Activated naive CD4-positive, alpha-beta T cell treated with anti-CD3 and anti-CD28 coated beads, Interleukin-2, amount 50 U/mL, for 24 hours (primary cell): ENCODE data around the gene GPR153.

Experiments
- H3K27ac Mint-ChIP-seq: one replicate; pipeline ENCODE4 v1.8.0; 2021; ENCODE audit warnings: mild to moderate bottlenecking, mixed read lengths
- H3K27me3 Mint-ChIP-seq: one replicate; pipeline ENCODE4 v1.8.0; 2021; ENCODE audit warnings: mixed read lengths
- H3K36me3 Mint-ChIP-seq: one replicate; pipeline ENCODE4 v1.8.0; 2021; ENCODE audit warnings: mixed read lengths
- H3K4me1 Mint-ChIP-seq: one replicate; pipeline ENCODE4 v1.8.0; 2021; ENCODE audit warnings: mixed read lengths
- H3K4me3 Mint-ChIP-seq: one replicate; pipeline ENCODE4 v1.8.0; 2021; ENCODE audit warnings: mild to moderate bottlenecking, mixed read lengths
- H3K9me3 Mint-ChIP-seq: one replicate; pipeline ENCODE4 v1.8.0; 2021; ENCODE audit warnings: mixed read lengths

Gene GPR153

DNA sequence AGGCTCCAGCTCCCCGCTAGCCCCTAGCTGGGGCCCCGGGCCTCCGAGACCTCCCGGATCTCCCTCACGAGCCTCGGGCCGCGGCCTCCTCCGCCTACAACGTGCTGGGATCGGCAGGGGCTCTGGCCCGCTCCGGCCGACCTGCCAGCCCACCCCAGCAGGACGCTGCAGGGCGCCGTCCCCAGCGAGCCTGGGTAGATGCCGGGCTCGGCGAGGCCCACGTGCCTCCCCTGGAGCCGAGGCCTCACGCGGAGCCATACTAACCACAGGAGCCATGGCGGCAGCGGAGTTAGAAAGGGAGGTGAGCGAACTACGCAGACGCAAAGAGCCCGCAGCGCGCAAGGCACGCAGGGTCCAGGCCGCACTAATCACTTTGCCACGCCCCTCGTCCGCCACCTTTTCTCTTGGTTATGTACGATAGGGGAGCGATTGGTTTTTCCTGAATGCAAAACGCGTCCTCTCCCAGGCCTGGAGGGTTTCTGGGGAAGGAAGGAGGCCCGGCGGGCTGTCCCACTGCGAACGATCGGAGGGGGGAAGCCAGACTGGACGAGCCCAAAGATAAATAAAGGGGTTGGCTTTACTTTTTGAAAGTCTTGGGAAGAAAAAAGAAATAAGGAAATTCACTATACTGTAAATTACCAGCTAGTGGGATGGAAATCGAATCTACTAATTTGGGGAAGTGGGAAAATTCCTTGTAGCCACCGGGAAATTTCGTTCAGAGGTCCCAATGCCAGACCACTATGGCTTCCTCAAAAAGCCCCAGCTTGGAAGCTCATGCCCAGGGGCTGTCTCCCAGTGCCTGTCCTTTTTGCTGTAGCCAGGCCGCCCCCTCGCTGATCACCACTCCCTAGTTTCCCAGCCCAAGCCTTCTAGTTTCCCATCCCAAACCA, 61.4 kb downstream of the GPR153 start, which contains the start of gene RPL22:
TSS of gene RPL22 (minus strand) at position 298 of the 890 bp plus-strand sequence. CDS start at position 276, 22 bp downstream.
- Mint-ChIP-seq H3K27ac (peak within 1 kb of the TSS; percentile 98), H3K36me3 (peaks cover 19% of the 10 kb centered on the region), H3K27me3 (peaks cover 1% of the 10 kb centered on the region), H3K4me1 (peaks cover 46% of the 10 kb centered on the region), H3K9me3 (no peaks in the 10 kb centered on the region), H3K4me3 (peak within 1 kb of the TSS; percentile 100)

DNA sequence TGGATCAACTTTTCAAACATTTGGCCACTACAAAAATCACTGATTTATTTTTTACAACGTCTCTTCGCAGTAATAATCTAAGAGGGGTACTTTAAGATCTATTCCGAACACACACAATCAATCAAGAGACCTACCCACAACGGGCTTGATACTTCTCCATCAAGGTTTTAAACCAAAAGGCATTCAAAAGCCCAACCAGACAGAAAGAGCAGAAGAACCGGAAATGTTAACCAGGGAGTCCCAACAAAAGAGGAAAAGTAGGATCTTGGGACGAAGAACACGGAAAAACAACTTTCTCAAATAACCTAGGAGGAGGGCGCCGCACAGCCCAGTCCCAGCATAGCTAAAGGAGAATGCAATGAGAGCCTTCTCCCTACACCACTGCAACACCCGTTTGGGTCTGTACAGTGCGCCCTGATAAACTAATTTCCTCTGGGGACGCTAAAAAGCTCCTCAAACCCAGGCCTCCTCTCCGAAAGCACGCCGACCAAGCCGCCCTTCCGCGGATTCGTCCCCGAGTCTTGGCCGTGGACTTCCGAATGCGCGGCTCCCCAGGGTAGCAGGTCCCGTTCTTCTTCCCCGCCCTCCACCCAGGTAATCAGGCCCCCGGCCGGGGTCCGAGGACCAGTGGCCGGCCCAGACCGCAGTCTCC, 62.1 kb downstream of the GPR153 start:
- Mint-ChIP-seq H3K27me3 (no peaks in the 10 kb centered on the region), H3K36me3 (peaks cover 19% of the 10 kb centered on the region), H3K9me3 (no peaks in the 10 kb centered on the region), H3K4me1 (peaks cover 49% of the 10 kb centered on the region), H3K27ac (peak overlapping the region; percentile 98), H3K4me3 (peak overlapping the region; percentile 100)

DNA sequence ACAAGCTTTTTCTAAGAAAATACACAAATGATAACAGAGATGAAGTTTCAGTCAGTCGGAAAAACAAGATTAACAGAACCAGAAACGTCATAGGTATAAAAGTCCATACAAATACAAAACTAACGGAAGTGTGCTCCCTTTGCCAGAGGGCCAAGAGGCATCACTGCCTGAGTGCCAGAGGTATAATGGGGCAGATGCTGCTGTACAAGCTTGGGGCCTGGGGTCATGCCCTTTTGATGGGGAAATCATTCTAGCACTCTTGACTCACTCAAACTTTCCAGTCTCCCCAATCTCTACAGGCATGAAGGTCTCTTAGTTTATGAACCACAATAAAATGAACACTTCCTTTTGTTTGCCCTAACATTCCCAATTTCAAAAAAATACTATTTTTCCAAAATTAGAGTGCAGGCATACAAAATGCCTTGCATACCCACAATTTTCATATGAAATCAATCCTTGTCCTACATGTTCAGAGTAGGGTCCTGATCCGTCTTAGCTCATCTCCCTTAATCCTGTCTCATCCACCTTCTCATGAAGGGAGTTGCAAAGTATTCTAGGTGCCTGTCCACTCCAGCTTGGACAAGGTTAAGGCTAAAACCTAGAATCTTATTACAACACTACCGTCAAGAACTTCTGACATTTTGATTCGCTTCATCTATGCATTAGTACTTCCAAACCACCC, 63.0 kb downstream of the GPR153 start:
- Mint-ChIP-seq H3K4me3 (peak overlapping the region; percentile 100), H3K9me3 (no peaks in the 10 kb centered on the region), H3K4me1 (peaks cover 51% of the 10 kb centered on the region), H3K36me3 (peaks cover 21% of the 10 kb centered on the region), H3K27ac (peak overlapping the region; percentile 98), H3K27me3 (no peaks in the 10 kb centered on the region)
